ENCODE results near the gene ST6GALNAC3.

GRCh38 chr1:76179219-76179698, 104.7 kb downstream of the ST6GALNAC3 start:
- TF ChIP-seq CTCF (tag by site-specific recombination; IDR thresholded peaks at IDR 0.05) (no peak), ZFP37 (tag by site-specific recombination; IDR thresholded peaks at IDR 0.05) (no peak)

All from HEK293 (cell line).